GM19395 (cell line): ENCODE measurements around the gene PDIK1L.

Experiments
- ATAC-seq: cut with Tn5 transposase; IDR thresholded peaks from one replicate; pipeline ENCODE4 v1.9.1; 2021; ENCODE audit warnings: mild to moderate bottlenecking, moderate library complexity; ENCODE audit not compliant: unreplicated experiment

PDIK1L gene

GRCh38 chr1:26111530-26112406, at the start of gene PDIK1L:
TSS of gene PDIK1L (plus strand) at chr1:26111824. CDS start at chr1:26114309, 2,485 bp downstream.
- peak; percentile 63 for ATAC-seq

GRCh38 chr1:26064553-26064952, 47.1 kb upstream of the PDIK1L start:
- ATAC-seq, result no peak

- ATAC-seq, result no peak
Observed at GRCh38 chr1:26066160-26066559, 45.5 kb upstream of the PDIK1L start.

GRCh38 chr1:26066857-26067256, 44.8 kb upstream of the PDIK1L start:
- ATAC-seq, result no peak

GRCh38 chr1:26067432-26067911, 44.2 kb upstream of the PDIK1L start, which contains the start of gene TRIM63:
TSS of gene TRIM63 (minus strand) at chr1:26067630. CDS start at chr1:26067494, 136 bp downstream.
- no peak for ATAC-seq

GRCh38 chr1:26069941-26070295, 41.7 kb upstream of the PDIK1L start:
- ATAC-seq, result no peak

GRCh38 chr1:26070296-26070962, 41.2 kb upstream of the PDIK1L start:
- ATAC-seq, result no peak

- no peak for ATAC-seq
Observed at GRCh38 chr1:26070963-26071342, 40.7 kb upstream of the PDIK1L start.

- ATAC-seq, result no peak
Observed at GRCh38 chr1:26072305-26072704, 39.3 kb upstream of the PDIK1L start.

- no peak for ATAC-seq
Observed at GRCh38 chr1:26075421-26076144, 36.0 kb upstream of the PDIK1L start.

GRCh38 chr1:26077524-26077923, 34.1 kb upstream of the PDIK1L start:
- no peak for ATAC-seq

GRCh38 chr1:26078286-26079177, 33.1 kb upstream of the PDIK1L start:
- no peak for ATAC-seq

- ATAC-seq, result no peak
Observed at GRCh38 chr1:26079178-26079563, 32.5 kb upstream of the PDIK1L start.

GRCh38 chr1:26079960-26080814, 31.4 kb upstream of the PDIK1L start:
- ATAC-seq, result no peak

GRCh38 chr1:26081267-26082019, 30.2 kb upstream of the PDIK1L start:
- no peak for ATAC-seq

GRCh38 chr1:26082020-26082350, 29.6 kb upstream of the PDIK1L start:
- ATAC-seq, result no peak

GRCh38 chr1:26083208-26083607, 28.4 kb upstream of the PDIK1L start:
- ATAC-seq, result no peak

GRCh38 chr1:26084091-26084561, 27.5 kb upstream of the PDIK1L start:
- no peak for ATAC-seq

- no peak for ATAC-seq
Observed at GRCh38 chr1:26084844-26085243, 26.8 kb upstream of the PDIK1L start.
